Measurements from ENCODE around the gene ZC3H18.

GRCh38 chr16:88543230-88543813, 26.9 kb upstream of the ZC3H18 start:
- TF ChIP-seq CSRNP3 (CRISPR knock-in tag; IDR thresholded peaks at IDR 0.05) (no peak), ARNTL (CRISPR knock-in tag; IDR thresholded peaks at IDR 0.05; ENCODE audit: borderline replicate concordance, low read depth) (no peak), CREB5 (CRISPR knock-in tag; IDR thresholded peaks at IDR 0.05; ENCODE audit: low read depth) (no peak), GLIS3 (CRISPR knock-in tag; IDR thresholded peaks at IDR 0.05) (no peak), ZFP3 (CRISPR knock-in tag; IDR thresholded peaks at IDR 0.05) (no peak), ZC3H10 (CRISPR knock-in tag; IDR thresholded peaks at IDR 0.05) (no peak), ZFP30 (CRISPR knock-in tag; IDR thresholded peaks at IDR 0.05) (no peak), ZNF8 (CRISPR knock-in tag; IDR thresholded peaks at IDR 0.05) (no peak)

Data from SK-N-SH treated with all-trans-retinoic acid at 6 μM for 48 hours (cell line).